ENCODE data around the gene MLC1. TPM values are rescaled to one million over a fixed set of nuclear protein-coding genes. Genes with fewer than 3 reads are reported as not detected.

MLC1 gene
- total RNA-seq, 1 donor = under 0.01 TPM

DNA sequence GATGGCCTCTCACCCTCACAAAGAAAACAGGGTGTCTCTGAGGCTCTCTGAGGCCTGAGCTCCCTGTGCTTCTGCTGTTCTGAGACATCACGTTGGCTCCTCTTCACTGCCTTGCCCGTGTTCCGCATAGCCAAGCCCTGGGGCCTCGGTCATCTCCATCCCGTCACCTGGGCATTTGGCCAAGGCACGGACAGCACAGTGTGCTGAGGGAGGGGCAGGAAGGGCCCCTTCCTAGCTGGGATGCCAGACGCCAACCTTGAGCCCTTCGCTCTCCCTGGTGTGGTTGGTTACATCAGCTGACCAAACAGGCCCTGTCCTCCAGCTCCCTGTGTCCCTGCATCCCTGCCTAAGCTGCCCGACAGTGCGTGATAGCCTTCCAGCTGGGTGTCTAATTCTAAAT is 30.5 kb upstream of the MLC1 start:
- Histone ChIP-seq H4K20me1 (ENCODE audit: insufficient read depth, low read length) (no peaks in the 10 kb centered on the region), H3K4me2 (ENCODE audit: insufficient read depth, low read length) (no peak overlapping the region), H3K9me3 (ENCODE audit: low read depth, low read length) (no peaks in the 10 kb centered on the region), H3K4me3 (ENCODE audit: insufficient read depth, low read length) (no peak overlapping the region), H3K79me2 (ENCODE audit: insufficient read depth, low read length) (no peaks in the 10 kb centered on the region), H3K27ac (ENCODE audit: low read depth, low read length) (no peak overlapping the region), H3K27me3 (ENCODE audit: insufficient read depth, low read length) (peaks cover 9% of the 10 kb centered on the region), H2AFZ (ENCODE audit: low read length) (no peak overlapping the region), H3K4me1 (ENCODE audit: insufficient read depth, low read length) (peaks cover 14% of the 10 kb centered on the region), H3K36me3 (ENCODE audit: insufficient read depth, low read length) (no peaks in the 10 kb centered on the region)
- TF ChIP-seq, protein P1, sequence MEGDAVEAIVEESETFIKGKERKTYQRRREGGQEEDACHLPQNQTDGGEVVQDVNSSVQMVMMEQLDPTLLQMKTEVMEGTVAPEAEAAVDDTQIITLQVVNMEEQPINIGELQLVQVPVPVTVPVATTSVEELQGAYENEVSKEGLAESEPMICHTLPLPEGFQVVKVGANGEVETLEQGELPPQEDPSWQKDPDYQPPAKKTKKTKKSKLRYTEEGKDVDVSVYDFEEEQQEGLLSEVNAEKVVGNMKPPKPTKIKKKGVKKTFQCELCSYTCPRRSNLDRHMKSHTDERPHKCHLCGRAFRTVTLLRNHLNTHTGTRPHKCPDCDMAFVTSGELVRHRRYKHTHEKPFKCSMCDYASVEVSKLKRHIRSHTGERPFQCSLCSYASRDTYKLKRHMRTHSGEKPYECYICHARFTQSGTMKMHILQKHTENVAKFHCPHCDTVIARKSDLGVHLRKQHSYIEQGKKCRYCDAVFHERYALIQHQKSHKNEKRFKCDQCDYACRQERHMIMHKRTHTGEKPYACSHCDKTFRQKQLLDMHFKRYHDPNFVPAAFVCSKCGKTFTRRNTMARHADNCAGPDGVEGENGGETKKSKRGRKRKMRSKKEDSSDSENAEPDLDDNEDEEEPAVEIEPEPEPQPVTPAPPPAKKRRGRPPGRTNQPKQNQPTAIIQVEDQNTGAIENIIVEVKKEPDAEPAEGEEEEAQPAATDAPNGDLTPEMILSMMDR (IDR thresholded peaks at IDR 0.05; ENCODE audit: extremely low read depth, low read depth, low read length) = no peak
- no peak for DNase-seq (ENCODE audit: insufficient read length, low spot score, missing footprints)

DNA sequence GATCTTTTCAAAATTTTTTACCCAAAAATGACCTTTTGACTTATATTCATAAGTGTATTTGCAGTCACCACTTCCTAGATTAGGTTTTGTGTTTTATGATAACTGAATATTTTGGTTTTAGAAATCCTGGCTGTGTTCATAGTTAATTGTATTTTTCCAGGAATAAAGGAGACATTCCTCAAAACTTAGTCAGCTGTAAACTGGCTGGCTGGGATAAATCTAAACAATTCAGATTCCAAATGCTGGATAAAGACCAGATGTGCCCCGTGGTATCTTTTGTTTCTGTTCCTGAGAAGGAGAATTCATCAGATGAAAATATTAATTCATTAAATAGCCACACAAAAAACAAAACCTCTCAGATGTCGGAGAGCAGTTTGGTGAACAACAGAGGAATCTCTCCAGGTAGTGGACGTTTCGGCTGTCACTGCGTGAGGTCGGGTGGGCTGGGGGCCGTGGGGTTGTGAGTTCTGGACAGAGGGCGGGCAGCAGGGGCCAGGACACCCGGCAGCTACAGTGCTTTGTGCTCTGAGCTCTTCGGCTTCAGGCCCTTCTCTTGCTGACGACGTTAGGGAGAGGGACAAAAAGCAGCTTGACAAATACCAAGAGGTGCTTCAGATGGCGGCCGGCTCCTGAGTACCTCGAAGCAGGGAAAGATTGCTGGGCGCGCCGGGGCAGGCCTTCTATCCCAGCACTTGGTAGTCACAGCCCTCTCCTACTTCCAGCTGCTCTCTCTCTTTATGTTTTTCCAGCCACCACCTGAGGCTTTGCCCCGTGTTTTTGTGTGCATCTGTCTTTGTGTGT is 29.2 kb upstream of the MLC1 start:
- TF ChIP-seq, protein P1 (IDR thresholded peaks at IDR 0.05; ENCODE audit: extremely low read depth, low read depth, low read length) = no peak
- Histone ChIP-seq H3K4me2 (ENCODE audit: insufficient read depth, low read length) (peak overlapping the region; percentile 9), H3K27me3 (ENCODE audit: insufficient read depth, low read length) (peaks cover 2% of the 10 kb centered on the region), H3K9me3 (ENCODE audit: low read depth, low read length) (no peaks in the 10 kb centered on the region), H4K20me1 (ENCODE audit: insufficient read depth, low read length) (no peaks in the 10 kb centered on the region), H3K4me3 (ENCODE audit: insufficient read depth, low read length) (no peak overlapping the region), H3K27ac (ENCODE audit: low read depth, low read length) (no peak overlapping the region), H2AFZ (ENCODE audit: low read length) (no peak overlapping the region), H3K79me2 (ENCODE audit: insufficient read depth, low read length) (no peaks in the 10 kb centered on the region), H3K4me1 (ENCODE audit: insufficient read depth, low read length) (peaks cover 14% of the 10 kb centered on the region), H3K36me3 (ENCODE audit: insufficient read depth, low read length) (no peaks in the 10 kb centered on the region)
- peak; percentile 93 for DNase-seq (ENCODE audit: insufficient read length, low spot score, missing footprints)

DNA sequence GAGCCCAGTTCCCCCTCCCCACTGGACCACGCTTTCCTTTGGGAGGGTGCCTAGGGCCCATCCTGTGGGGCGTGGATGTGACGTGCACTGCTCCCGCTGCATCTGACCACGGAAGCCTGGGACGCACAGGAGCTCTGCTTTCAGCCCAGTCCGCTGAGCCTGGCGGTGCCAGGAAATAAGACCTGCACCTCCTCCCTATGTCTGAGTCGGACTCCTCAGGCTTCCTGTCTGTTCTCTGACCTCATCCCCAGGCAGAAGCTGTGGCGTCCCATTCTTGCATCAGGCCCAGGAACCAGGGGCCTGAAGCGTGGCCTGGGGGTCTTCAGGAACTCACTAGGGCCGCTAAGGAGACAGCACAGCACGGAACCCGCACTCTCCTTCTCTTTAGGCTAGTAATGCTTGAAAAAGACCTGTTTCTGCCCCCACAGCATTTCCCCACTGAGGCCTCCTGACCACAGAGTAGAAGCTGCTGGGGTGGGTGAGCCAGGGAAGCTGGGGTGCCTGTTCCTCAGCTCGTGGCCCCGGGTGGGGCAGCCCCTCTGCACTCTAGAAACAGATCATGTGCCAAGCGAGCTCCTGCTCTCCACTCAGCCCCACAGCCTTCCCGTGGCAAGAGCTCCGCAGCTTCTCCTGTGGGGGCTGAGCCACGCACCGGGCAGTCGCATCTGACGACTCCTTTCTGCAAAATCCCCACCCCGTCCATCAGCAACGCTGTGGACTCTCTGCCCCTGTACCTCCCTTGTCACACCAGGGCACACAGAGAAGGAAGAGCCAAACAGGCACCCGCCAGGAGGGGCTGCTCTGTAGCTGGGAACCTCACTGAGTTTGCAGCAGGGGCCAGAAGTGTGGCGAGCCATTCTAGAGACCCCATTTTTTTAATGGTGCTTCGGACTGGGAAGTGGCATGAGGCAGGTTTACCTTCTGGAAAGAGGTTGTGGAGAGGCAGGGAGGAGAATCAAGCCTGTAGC is 27.2 kb upstream of the MLC1 start:
- TF ChIP-seq, protein P1 (IDR thresholded peaks at IDR 0.05; ENCODE audit: extremely low read depth, low read depth, low read length) = no peak
- Histone ChIP-seq H3K79me2 (ENCODE audit: insufficient read depth, low read length) (no peaks in the 10 kb centered on the region), H2AFZ (ENCODE audit: low read length) (peak overlapping the region; percentile 53), H4K20me1 (ENCODE audit: insufficient read depth, low read length) (no peaks in the 10 kb centered on the region), H3K36me3 (ENCODE audit: insufficient read depth, low read length) (no peaks in the 10 kb centered on the region), H3K27me3 (ENCODE audit: insufficient read depth, low read length) (no peaks in the 10 kb centered on the region), H3K4me2 (ENCODE audit: insufficient read depth, low read length) (no peak overlapping the region), H3K27ac (ENCODE audit: low read depth, low read length) (no peak overlapping the region), H3K4me1 (ENCODE audit: insufficient read depth, low read length) (no peaks in the 10 kb centered on the region), H3K9me3 (ENCODE audit: low read depth, low read length) (no peaks in the 10 kb centered on the region), H3K4me3 (ENCODE audit: insufficient read depth, low read length) (no peak overlapping the region)
- peak; percentile 91 for DNase-seq (ENCODE audit: insufficient read length, low spot score, missing footprints)

DNA sequence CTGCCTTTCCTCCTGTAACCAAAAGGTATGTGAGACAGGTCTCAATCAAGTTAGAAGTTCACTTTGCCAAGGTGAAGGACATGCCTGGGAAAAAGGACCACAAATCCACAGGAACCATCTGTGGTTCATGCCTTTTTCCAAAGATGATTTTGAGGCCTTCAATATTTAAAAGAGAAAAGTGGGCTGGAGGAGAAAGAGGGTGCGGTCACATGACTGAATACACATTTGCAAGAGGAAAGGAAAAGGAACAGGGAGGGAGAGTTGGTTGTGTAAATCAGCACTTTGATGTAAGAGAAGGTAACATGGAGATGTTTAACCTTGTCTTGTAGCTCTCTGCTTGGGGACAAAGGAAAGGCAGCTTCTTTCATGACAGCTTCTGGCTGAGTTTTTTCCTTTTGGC is 25.8 kb upstream of the MLC1 start:
- no peak overlapping the region for H3K4me3 ChIP-seq (ENCODE audit: insufficient read depth, low read length)
- H3K36me3 ChIP-seq (ENCODE audit: insufficient read depth, low read length) = no peaks in the 10 kb centered on the region
- no peak for DNase-seq (ENCODE audit: insufficient read length, low spot score, missing footprints)
- no peaks in the 10 kb centered on the region for H4K20me1 ChIP-seq (ENCODE audit: insufficient read depth, low read length)
- no peak overlapping the region for H2AFZ ChIP-seq (ENCODE audit: low read length)
- no peaks in the 10 kb centered on the region for H3K79me2 ChIP-seq (ENCODE audit: insufficient read depth, low read length)
- TF ChIP-seq, protein P1 (IDR thresholded peaks at IDR 0.05; ENCODE audit: extremely low read depth, low read depth, low read length) = no peak
- no peaks in the 10 kb centered on the region for H3K27me3 ChIP-seq (ENCODE audit: insufficient read depth, low read length)
- H3K4me2 ChIP-seq (ENCODE audit: insufficient read depth, low read length) = no peak overlapping the region
- no peaks in the 10 kb centered on the region for H3K4me1 ChIP-seq (ENCODE audit: insufficient read depth, low read length)
- H3K9me3 ChIP-seq (ENCODE audit: low read depth, low read length) = no peaks in the 10 kb centered on the region
- no peak overlapping the region for H3K27ac ChIP-seq (ENCODE audit: low read depth, low read length)

Measured in osteoblast (primary cell).